HG02759 (cell line): Measurements from ENCODE around the gene BRD7.

Experiments used
- ATAC-seq: cut with Tn5 transposase; IDR thresholded peaks from one replicate; pipeline ENCODE4 v1.9.1; 2021; ENCODE audit warnings: mild to moderate bottlenecking, moderate library complexity; ENCODE audit not compliant: unreplicated experiment

Gene BRD7

GRCh38 chr16:50323335-50324011 is 45.3 kb downstream of the BRD7 start:
- no peak for ATAC-seq

DNA sequence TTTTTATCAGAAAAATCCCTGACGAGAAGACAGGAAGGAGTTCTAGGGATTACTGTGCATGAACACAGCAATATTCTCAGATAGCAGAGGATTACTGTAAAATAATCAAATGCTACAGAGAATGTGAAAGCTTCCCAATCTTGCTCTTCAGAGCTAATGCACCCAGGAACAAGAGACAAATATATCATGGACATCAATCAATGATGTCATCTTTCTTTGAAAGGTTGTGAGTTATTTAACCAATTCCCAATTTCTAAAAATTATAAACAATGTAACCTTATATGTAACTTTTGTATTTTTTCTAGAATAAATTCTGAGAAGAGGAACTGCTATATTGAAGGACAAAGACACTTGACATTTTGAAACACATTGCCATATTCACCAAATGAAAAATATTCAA is 46.5 kb downstream of the BRD7 start:
- no peak for ATAC-seq

DNA sequence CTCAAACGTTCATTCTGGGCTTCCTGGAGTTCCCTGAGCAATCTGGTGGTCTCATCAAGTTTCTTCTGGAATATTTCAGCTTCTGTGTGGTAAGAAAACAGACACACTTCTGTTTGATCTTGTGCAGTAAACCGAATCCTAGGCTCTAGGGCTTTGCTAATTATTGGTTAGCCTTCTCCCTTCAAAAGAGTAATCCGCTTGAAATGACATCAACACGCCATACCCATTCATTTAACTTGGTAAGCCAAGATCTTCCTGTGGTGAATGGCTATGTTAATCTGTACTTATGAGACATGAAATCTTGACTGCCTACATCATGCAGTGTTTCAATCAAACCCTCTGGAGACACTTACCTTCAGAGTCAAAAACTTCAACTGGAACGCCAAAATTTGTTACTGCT is 48.5 kb downstream of the BRD7 start:
- ATAC-seq, result no peak

DNA sequence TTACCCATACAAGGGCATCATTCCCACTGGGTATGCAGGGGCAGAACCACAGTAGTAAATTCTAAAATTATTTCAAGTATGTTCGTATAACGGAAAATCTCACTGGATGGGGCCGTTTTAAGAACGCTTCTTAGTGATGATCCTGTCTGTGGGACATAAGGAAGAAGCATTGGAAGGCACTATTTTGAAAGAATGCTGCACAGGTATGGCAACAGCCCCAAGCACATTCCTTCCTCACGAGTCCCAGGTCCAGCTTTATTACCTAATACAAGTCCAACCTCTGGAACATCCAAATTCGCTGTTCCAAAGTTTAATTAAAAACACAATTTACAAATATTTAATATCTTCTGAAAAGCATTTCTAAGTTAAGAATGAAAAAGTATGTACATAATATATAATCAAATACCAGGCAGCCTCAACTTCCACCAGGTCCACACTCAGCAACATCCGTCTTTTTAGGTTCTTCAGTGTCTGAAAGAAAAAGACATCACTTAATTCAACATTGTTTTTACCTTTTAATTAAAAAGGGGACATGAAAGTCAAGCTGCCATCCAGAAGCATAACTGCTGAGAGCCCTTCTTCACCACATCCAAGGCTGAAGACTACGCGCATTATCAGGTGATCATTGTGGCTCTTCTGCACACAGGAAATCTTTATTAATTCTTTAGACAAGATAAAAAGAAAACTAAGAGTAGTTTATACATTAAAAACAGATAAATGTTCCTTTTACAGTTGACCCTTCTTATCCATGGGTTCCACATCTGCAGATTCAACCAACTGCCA is 49.8 kb downstream of the BRD7 start:
- no peak for ATAC-seq

GRCh38 chr16:50316848-50317630 is 51.7 kb downstream of the BRD7 start:
- ATAC-seq, result no peak

- no peak for ATAC-seq
Measured at GRCh38 chr16:50316102-50316847, 52.5 kb downstream of the BRD7 start.

GRCh38 chr16:50315346-50315997 is 53.3 kb downstream of the BRD7 start:
- no peak for ATAC-seq

DNA sequence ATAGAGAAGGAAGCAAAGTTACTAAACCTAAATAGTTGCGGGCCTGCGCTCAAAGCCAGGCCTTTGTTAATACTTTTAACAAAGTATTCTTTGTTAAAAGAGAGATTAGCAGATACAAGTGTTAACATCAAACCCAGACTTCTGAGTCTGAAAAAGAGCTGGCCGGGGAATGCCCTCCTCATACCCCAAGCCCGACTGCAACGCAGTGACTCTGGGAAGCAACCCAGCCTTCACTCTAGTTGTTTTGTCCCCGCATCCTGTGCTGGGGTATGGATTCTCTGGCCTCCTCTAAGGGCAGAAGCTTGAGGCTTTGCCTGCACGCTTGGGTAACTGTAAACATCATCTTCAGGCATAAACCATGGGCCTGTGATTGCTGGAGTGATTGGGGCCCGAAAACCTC is 54.1 kb downstream of the BRD7 start:
- ATAC-seq, result no peak

DNA sequence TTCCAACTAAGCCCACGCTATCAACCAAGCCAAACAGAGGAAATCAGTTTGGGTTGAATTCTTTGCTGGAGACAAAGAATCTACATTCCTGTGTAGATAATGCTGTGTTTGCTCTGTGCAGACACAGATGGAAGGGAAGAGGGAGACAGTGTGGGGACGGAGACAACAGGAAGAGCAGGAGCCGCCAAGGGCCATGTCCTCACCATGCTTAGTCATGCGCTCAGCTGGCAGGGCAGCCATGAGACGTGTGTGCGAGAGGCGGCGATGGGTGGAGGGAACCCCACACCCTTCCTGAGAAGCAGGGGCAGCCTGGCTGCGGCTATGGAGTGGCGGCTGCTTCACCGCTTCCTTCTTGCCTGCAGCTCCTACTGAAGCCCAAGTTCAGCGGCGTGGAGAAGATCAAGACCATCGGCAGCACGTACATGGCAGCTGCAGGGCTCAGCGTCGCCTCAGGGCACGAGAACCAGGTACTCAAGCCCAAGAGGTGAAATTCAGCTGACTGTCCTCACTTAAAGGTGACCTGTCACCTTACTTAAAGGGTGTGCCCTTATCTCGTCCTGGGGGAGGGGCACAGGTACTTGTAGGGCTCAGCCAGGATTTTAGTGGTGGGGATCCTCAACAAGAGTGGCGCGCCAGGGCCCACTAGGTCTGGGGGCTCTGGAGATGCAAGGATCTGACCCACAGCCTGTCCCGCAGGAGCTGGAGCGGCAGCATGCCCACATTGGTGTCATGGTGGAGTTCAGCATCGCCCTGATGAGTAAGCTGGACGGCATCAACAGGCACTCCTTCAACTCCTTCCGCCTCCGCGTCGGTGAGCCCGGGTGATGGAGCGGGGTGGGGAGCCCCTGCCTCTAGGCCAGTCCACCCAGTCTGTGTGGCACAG is 55.0 kb downstream of the BRD7 start:
- no peak for ATAC-seq

DNA sequence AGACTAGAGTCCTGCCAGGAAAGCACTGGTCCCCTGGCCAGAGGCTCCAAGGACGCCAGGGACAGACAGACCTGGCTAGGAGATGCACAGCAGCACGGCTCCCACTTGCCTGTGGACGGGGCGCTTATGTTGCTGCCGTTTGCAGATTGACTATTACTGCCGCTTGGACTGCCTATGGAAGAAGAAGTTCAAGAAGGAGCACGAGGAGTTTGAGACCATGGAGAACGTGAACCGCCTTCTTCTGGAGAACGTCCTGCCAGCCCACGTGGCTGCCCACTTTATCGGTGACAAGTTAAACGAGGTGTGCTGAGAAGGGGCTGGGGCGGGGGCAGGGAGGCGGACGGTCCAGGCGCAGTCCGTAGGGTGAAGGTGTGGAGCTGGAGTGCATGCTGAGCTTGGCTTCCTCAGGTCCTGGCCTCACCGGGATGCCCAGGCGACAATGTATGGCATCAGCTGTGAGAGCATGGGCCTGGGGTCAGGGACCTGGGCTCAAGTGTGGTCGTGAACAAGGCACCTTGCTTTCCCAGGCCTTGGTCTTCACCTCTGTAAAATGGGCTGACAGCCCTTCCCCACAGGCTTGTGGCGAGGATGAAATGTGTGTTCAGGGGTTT is 56.8 kb downstream of the BRD7 start:
- ATAC-seq, result no peak

- ATAC-seq, result no peak
Measured at GRCh38 chr16:50311134-50311528, 57.7 kb downstream of the BRD7 start.

DNA sequence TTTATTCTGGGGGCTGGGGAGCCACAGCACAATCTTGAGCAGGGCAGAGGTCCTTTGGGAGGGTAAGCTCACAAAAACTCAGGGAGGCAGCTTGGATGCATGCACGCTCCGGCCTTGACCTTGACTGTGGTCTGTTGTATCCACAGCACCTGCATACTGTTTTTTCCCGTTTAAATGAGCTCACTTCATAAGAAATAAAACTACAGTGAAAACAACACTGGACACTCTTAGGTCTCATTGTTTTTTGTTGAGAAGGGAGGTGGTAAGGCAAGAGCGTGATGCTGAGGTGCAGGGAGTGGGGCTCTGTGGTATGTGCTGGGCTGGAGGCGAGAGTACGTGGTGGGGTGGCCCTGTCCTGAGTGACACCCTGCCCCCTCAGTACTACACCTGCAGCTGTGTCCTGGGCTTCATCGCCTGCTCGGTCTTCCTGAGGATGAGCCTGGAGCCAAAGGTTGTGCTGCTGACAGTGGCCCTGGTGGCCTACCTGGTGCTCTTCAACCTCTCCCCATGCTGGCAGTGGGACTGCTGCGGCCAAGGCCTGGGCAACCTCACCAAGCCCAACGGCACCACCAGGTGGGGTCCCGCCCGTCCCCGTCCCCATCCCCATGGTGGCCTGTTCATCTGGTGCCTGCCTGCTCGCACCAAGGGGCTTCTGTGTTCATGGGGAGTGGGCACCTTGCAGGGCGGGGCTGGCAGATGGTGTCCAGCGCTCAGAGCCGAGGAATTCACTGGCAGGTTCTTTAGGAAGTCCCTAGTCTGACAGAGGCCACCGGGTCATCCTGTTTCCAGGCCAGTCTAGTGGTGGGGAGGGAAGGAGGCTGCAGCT is 58.3 kb downstream of the BRD7 start:
- no peak for ATAC-seq

GRCh38 chr16:50309527-50310307 is 59.1 kb downstream of the BRD7 start:
- no peak for ATAC-seq

GRCh38 chr16:50309156-50309526 is 59.6 kb downstream of the BRD7 start:
- no peak for ATAC-seq

DNA sequence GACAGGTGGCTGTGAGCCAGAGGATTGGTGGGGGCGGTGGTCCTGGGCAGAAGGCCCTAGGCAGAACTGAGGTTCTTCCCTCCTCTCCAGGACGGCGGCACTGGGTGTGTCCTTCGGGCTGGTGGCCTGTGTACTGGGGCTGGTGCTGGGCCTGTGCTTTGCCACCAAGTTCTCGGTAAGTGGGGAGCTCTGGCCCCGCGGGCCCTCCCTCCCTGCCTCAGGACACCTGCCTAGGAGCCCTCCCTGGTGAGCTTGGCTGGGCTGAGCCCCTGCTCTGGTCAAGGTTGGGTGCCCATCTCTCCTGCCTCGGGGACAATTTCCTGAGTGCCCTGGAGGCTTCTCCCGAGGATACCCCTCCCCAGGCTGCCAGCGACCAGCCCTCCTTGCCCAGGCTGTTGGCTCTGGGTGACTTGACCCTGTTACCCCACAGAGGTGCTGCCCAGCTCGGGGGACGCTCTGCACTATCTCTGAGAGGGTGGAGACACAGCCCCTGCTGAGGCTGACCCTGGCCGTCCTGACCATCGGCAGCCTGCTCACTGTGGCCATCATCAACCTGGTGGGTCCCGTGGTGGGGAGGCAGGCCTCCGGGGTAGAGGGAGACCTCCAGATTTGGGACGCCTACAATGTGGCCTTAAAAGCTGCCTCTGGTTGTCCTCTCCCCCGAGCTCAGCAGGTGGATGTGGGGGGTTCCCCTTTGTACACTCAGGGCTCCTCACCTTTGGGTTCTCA is 60.4 kb downstream of the BRD7 start:
- ATAC-seq, result no peak

GRCh38 chr16:50306287-50306686 is 62.5 kb downstream of the BRD7 start:
- ATAC-seq, result no peak
